ENCODE measurements around the gene KMT2A. TPM values are rescaled to one million over a fixed set of nuclear protein-coding genes. Genes with fewer than 3 reads are reported as not detected.

The KMT2A gene
- total and polyA plus RNA-seq, 2 donors: 11.4 to 17.7 TPM

DNA sequence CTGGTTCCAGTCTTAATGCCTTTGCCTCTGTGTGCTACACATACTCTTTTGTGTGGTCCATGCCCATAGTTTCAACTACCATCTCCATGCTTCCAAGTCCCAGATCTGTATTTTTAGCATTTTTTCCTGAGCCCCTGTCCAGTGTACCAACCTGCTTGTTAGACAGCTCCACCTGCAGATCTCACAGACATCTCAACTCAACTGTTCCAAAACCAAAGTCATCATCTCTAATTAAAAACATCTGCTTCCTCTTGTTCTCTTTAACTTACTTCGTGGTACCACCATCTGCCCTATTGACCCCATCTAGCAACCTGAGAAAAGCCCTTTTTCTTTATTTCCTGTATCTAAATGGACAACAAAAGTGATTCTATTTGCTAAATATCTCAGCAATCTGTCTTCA lies 8.6 kb upstream of the KMT2A start:
- WGBS: 2% methylated on average over 1 of the region's 1 CpG
- Histone ChIP-seq H3K4me1 (ENCODE audit: control insufficient read depth in 2 of 2, insufficient read depth in 2 of 2, low read length in 2 of 2) (no peaks in the 10 kb centered on the region), H3K9me3 (ENCODE audit: control insufficient read depth in 2 of 2, insufficient read depth in 1 of 2, low read length in 1 of 2) (no peaks in the 10 kb centered on the region), H3K4me3 (ENCODE audit: low read length in 2 of 2) (no peak overlapping the region), H3K27me3 (ENCODE audit: control insufficient read depth in 2 of 2, insufficient read depth in 1 of 2, low read length in 1 of 2) (no peaks in the 10 kb centered on the region), H3K36me3 (ENCODE audit: control insufficient read depth in 2 of 2, insufficient read depth in 2 of 2, low read length in 1 of 2) (no peaks in the 10 kb centered on the region), H3K27ac (ENCODE audit: low read depth in 1 of 2, low read length in 1 of 2) (no peak overlapping the region)
- DNase-seq (ENCODE audit: low read depth in 6 of 9, low spot score in 9 of 9): no peak

- Histone ChIP-seq H3K27me3 (ENCODE audit: control insufficient read depth in 2 of 2, insufficient read depth in 1 of 2, low read length in 1 of 2) (no peaks in the 10 kb centered on the region), H3K9me3 (ENCODE audit: control insufficient read depth in 2 of 2, insufficient read depth in 1 of 2, low read length in 1 of 2) (peaks cover 0 to 3% of the 10 kb centered on the region in 2 donors), H3K27ac (ENCODE audit: low read depth in 1 of 2, low read length in 1 of 2) (no peak overlapping the region), H3K36me3 (ENCODE audit: control insufficient read depth in 2 of 2, insufficient read depth in 2 of 2, low read length in 1 of 2) (no peaks in the 10 kb centered on the region), H3K4me1 (ENCODE audit: control insufficient read depth in 2 of 2, insufficient read depth in 2 of 2, low read length in 2 of 2) (peaks cover 7 to 17% of the 10 kb centered on the region in 2 donors), H3K4me3 (ENCODE audit: low read length in 2 of 2) (no peak overlapping the region)
- 90% methylated on average over 2 of the region's 2 CpGs for WGBS
- DNase-seq (ENCODE audit: low read depth in 6 of 9, low spot score in 9 of 9): no peak
These were observed 5.3 kb upstream of the KMT2A start for GRCh38 chr11:118430956-118431355.

DNA sequence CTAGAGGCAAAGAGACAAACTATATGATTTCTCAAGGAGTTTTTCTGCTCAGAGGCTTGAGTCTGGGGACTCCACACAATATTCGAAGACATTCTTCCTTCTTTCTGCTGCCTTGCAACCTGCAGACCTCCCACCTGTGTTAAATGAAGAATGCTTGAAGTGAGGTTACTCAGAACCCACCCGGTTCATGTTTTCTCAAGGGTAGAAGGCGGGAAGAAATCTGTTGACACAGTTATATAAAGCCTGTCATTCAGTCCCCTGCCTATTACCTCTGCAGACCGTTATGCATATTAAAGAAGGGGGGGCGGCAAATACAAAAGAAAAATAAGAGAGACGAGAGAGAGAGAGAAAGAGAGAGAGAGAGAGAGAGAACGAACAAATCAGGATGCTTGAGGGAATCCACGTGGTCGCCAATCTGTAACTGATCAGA lies 2.2 kb upstream of the KMT2A start:
- H3K27me3 ChIP-seq (ENCODE audit: control insufficient read depth in 2 of 2, insufficient read depth in 1 of 2, low read length in 1 of 2): no peaks in the 10 kb centered on the region
- WGBS: under 1% methylated on average over 9 of the region's 9 CpGs
- peaks cover 0 to 3% of the 10 kb centered on the region in 2 donors for H3K9me3 ChIP-seq (ENCODE audit: control insufficient read depth in 2 of 2, insufficient read depth in 1 of 2, low read length in 1 of 2)
- peak overlapping the region in 1 of 2 donors; percentile 97 for H3K27ac ChIP-seq (ENCODE audit: low read depth in 1 of 2, low read length in 1 of 2)
- peaks cover 11 to 28% of the 10 kb centered on the region in 2 donors for H3K4me1 ChIP-seq (ENCODE audit: control insufficient read depth in 2 of 2, insufficient read depth in 2 of 2, low read length in 2 of 2)
- peak in 2 of 9 donors; percentile 9 to 55 for DNase-seq (ENCODE audit: low read depth in 6 of 9, low spot score in 9 of 9)
- H3K4me3 ChIP-seq (ENCODE audit: low read length in 2 of 2): peak overlapping the region; percentile 85 to 95
- no peaks in the 10 kb centered on the region for H3K36me3 ChIP-seq (ENCODE audit: control insufficient read depth in 2 of 2, insufficient read depth in 2 of 2, low read length in 1 of 2)

GRCh38 chr11:118434553-118435289 lies 1.6 kb upstream of the KMT2A start:
- Histone ChIP-seq H3K9me3 (ENCODE audit: control insufficient read depth in 2 of 2, insufficient read depth in 1 of 2, low read length in 1 of 2) (peaks cover 0 to 3% of the 10 kb centered on the region in 2 donors), H3K4me3 (ENCODE audit: low read length in 2 of 2) (peak overlapping the region; percentile 85 to 95), H3K27me3 (ENCODE audit: control insufficient read depth in 2 of 2, insufficient read depth in 1 of 2, low read length in 1 of 2) (no peaks in the 10 kb centered on the region), H3K4me1 (ENCODE audit: control insufficient read depth in 2 of 2, insufficient read depth in 2 of 2, low read length in 2 of 2) (peaks cover 11 to 28% of the 10 kb centered on the region in 2 donors), H3K27ac (ENCODE audit: low read depth in 1 of 2, low read length in 1 of 2) (peak overlapping the region; percentile 25 to 97), H3K36me3 (ENCODE audit: control insufficient read depth in 2 of 2, insufficient read depth in 2 of 2, low read length in 1 of 2) (no peaks in the 10 kb centered on the region)
- under 1% methylated on average over 39 of the region's 39 CpGs for WGBS
- peak in 6 of 9 donors; percentile 29 to 73 (median 44) for DNase-seq (ENCODE audit: low read depth in 6 of 9, low spot score in 9 of 9)

DNA sequence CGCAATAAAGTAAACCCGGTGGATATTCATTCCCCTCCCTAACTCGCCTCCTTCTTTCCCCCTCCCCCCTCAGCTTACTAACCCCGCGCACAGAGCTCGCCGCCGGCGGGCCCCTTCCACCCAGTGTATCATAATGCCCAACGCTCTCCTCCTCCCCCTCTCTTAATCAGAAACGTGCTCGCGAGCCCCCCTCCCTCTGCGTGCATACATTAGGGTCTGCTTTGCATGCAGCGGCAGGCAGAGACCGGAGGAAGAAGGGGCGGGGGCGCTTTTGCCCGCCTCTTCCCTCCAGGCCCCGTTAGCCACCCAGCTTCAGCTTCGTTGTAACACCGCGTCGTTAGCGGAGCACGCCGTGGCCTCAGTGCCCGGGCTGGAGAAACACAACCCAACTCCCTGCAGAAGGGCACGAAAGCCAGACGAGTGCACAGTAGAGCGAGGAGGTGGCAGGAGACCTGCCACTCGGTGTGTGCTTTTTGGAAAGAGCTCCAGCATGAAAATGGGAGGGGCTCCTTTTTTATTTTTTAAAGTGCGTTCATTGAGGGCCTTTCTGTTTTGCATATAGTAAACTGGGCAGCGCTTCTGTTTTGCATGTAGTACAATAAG lies 901 bp upstream of the KMT2A start:
- H3K27me3 ChIP-seq (ENCODE audit: control insufficient read depth in 2 of 2, insufficient read depth in 1 of 2, low read length in 1 of 2): no peaks in the 10 kb centered on the region
- peak in 8 of 9 donors; percentile 61 to 89 (median 72) for DNase-seq (ENCODE audit: low read depth in 6 of 9, low spot score in 9 of 9)
- H3K9me3 ChIP-seq (ENCODE audit: control insufficient read depth in 2 of 2, insufficient read depth in 1 of 2, low read length in 1 of 2): peaks cover 0 to 3% of the 10 kb centered on the region in 2 donors
- WGBS: under 1% methylated on average over 34 of the region's 34 CpGs
- H3K4me1 ChIP-seq (ENCODE audit: control insufficient read depth in 2 of 2, insufficient read depth in 2 of 2, low read length in 2 of 2): peaks cover 14 to 28% of the 10 kb centered on the region in 2 donors
- H3K27ac ChIP-seq (ENCODE audit: low read depth in 1 of 2, low read length in 1 of 2): peak overlapping the region; percentile 96 to 97
- H3K36me3 ChIP-seq (ENCODE audit: control insufficient read depth in 2 of 2, insufficient read depth in 2 of 2, low read length in 1 of 2): peaks cover 0 to 3% of the 10 kb centered on the region in 2 donors
- peak overlapping the region; percentile 85 to 95 for H3K4me3 ChIP-seq (ENCODE audit: low read length in 2 of 2)

DNA sequence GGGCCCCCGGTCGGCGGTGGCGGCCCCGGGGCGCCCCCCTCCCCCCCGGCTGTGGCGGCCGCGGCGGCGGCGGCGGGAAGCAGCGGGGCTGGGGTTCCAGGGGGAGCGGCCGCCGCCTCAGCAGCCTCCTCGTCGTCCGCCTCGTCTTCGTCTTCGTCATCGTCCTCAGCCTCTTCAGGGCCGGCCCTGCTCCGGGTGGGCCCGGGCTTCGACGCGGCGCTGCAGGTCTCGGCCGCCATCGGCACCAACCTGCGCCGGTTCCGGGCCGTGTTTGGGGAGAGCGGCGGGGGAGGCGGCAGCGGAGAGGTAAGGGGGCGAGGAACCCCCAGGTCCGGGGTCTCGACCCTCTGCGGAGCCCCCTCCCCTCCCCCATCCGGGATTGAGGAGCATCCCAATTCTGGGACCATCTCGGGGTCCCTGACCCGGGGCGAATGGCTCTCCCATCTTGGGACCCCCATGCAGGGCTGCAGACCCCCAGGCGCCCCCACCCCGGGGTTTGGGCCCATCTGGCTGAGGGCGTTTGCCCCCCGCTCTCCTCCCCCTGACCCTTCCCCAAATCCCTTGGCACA lies 431 bp downstream of the KMT2A start:
- peaks cover 0 to 3% of the 10 kb centered on the region in 2 donors for H3K9me3 ChIP-seq (ENCODE audit: control insufficient read depth in 2 of 2, insufficient read depth in 1 of 2, low read length in 1 of 2)
- H3K27ac ChIP-seq (ENCODE audit: low read depth in 1 of 2, low read length in 1 of 2): peak overlapping the region; percentile 91 to 98
- peak in 4 of 9 donors; percentile 8 to 45 (median 30) for DNase-seq (ENCODE audit: low read depth in 6 of 9, low spot score in 9 of 9)
- peak overlapping the region; percentile 90 to 95 for H3K4me3 ChIP-seq (ENCODE audit: low read length in 2 of 2)
- under 1% methylated on average over 55 of the region's 55 CpGs for WGBS
- H3K4me1 ChIP-seq (ENCODE audit: control insufficient read depth in 2 of 2, insufficient read depth in 2 of 2, low read length in 2 of 2): peaks cover 14 to 30% of the 10 kb centered on the region in 2 donors
- H3K36me3 ChIP-seq (ENCODE audit: control insufficient read depth in 2 of 2, insufficient read depth in 2 of 2, low read length in 1 of 2): peaks cover 0 to 12% of the 10 kb centered on the region in 2 donors
- H3K27me3 ChIP-seq (ENCODE audit: control insufficient read depth in 2 of 2, insufficient read depth in 1 of 2, low read length in 1 of 2): no peaks in the 10 kb centered on the region

GRCh38 chr11:118437208-118438125 lies 1.2 kb downstream of the KMT2A start:
- H3K9me3 ChIP-seq (ENCODE audit: control insufficient read depth in 2 of 2, insufficient read depth in 1 of 2, low read length in 1 of 2): peaks cover 0 to 3% of the 10 kb centered on the region in 2 donors
- H3K27me3 ChIP-seq (ENCODE audit: control insufficient read depth in 2 of 2, insufficient read depth in 1 of 2, low read length in 1 of 2): no peaks in the 10 kb centered on the region
- DNase-seq (ENCODE audit: low read depth in 6 of 9, low spot score in 9 of 9): peak in 8 of 9 donors; percentile 32 to 70 (median 45)
- peak overlapping the region; percentile 91 to 98 for H3K27ac ChIP-seq (ENCODE audit: low read depth in 1 of 2, low read length in 1 of 2)
- H3K36me3 ChIP-seq (ENCODE audit: control insufficient read depth in 2 of 2, insufficient read depth in 2 of 2, low read length in 1 of 2): peaks cover 0 to 16% of the 10 kb centered on the region in 2 donors
- under 1% methylated on average over 28 of the region's 28 CpGs for WGBS
- peak overlapping the region; percentile 90 to 95 for H3K4me3 ChIP-seq (ENCODE audit: low read length in 2 of 2)
- H3K4me1 ChIP-seq (ENCODE audit: control insufficient read depth in 2 of 2, insufficient read depth in 2 of 2, low read length in 2 of 2): peaks cover 14 to 34% of the 10 kb centered on the region in 2 donors

DNA sequence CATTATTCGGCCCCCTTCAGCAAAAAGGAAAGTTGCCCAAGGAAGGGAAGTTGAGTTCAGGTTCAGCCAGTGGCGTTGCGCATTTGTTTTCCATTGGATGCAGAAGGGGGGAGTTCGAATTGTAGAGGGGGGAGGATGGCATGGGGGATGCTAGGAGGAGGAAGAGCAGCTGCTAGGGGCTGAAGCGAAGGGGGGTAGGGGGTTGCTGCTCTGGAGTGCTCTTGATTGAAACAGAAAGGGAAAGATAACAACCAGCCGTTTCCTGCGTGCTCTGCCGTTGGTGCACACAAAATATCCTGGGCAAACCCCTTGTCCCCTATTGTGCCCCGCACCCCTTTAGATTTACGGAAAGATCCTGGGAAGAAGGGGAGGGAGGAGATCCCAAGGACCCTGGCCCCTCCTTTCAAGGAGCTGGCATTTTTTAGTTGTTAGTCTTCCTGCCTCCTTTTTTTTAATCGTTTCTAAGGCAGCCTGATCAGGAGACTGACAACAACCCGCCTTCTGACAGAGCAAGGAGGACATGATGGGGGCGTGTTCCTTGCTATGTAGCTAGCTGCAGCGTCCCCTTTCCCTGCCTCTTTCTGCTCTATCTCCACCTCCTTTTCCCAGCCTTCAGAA lies 2.1 kb downstream of the KMT2A start:
- peak in 8 of 9 donors; percentile 49 to 82 (median 67) for DNase-seq (ENCODE audit: low read depth in 6 of 9, low spot score in 9 of 9)
- H3K9me3 ChIP-seq (ENCODE audit: control insufficient read depth in 2 of 2, insufficient read depth in 1 of 2, low read length in 1 of 2): peaks cover 0 to 3% of the 10 kb centered on the region in 2 donors
- H3K4me3 ChIP-seq (ENCODE audit: low read length in 2 of 2): peak overlapping the region; percentile 90 to 95
- peak overlapping the region; percentile 91 to 98 for H3K27ac ChIP-seq (ENCODE audit: low read depth in 1 of 2, low read length in 1 of 2)
- H3K36me3 ChIP-seq (ENCODE audit: control insufficient read depth in 2 of 2, insufficient read depth in 2 of 2, low read length in 1 of 2): peaks cover 0 to 16% of the 10 kb centered on the region in 2 donors
- no peaks in the 10 kb centered on the region for H3K27me3 ChIP-seq (ENCODE audit: control insufficient read depth in 2 of 2, insufficient read depth in 1 of 2, low read length in 1 of 2)
- WGBS: under 1% methylated on average over 14 of the region's 14 CpGs
- H3K4me1 ChIP-seq (ENCODE audit: control insufficient read depth in 2 of 2, insufficient read depth in 2 of 2, low read length in 2 of 2): peaks cover 14 to 34% of the 10 kb centered on the region in 2 donors
